Placental epithelial cell (primary cell): ENCODE data around the gene OR10AD1. TPM values are rescaled to one million over a fixed set of nuclear protein-coding genes. Genes with fewer than 3 reads are reported as not detected.

Experiments used
- total RNA-seq: library from RNA; depleted of rRNA; stranded (reverse); fragments of >200 nt; gene quantifications from 2 replicates; pipeline ENCODE4 v1.2.3, GENCODE V29; 2012

The OR10AD1 gene, protein sequence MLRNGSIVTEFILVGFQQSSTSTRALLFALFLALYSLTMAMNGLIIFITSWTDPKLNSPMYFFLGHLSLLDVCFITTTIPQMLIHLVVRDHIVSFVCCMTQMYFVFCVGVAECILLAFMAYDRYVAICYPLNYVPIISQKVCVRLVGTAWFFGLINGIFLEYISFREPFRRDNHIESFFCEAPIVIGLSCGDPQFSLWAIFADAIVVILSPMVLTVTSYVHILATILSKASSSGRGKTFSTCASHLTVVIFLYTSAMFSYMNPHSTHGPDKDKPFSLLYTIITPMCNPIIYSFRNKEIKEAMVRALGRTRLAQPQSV
- 0.22 TPM in 1 of 2 replicates, not detected in the other for total RNA-seq

DNA sequence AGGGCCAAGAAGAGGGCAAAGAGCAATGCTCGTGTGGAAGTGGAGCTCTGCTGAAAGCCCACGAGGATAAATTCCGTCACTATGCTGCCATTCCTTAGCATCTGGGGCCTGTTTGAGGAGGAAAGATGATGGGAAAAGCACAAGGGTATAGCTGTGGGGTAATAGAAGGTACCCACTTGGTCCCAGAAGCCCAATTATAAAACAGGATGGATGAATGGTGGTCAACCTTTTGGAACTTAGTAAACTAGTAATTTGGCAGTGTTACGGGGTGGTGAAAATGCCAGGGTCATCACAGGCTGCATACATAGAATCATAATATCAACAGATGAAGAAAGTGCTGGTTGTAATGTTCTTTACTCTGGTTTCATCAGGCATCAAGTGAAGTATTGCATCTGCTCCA, at the start of gene OR10AD1:
Gene OR10AD1 (minus strand): TSS at position 101 of the 400 bp plus-strand sequence. CDS start 0 bp downstream, at position 101.

GRCh38 chr12:48183091-48183875, 19.8 kb downstream of the OR10AD1 start, which contains the start of gene CCDC184:
Gene CCDC184, plus strand, starts transcription at chr12:48183644. Its CDS starts 479 bp downstream, at chr12:48184123.

GRCh38 chr12:48157018-48157888, 45.8 kb downstream of the OR10AD1 start, which contains the start of gene ASB8:
Gene ASB8, minus strand, starts transcription at chr12:48157515. Its CDS starts 4,019 bp downstream, at chr12:48153496.

Other genes starting within 250 kb of the OR10AD1 start
- 17.7 and 71.0 TPM in 2 replicates for gene TMEM106C, start 239.7 kb downstream of the OR10AD1 start, total RNA-seq
- under 0.01 and 1.5 TPM in 2 replicates for gene COL2A1, start 198.8 kb downstream of the OR10AD1 start, total RNA-seq
- gene SENP1, start 97.2 kb downstream of the OR10AD1 start, total RNA-seq: 25.1 and 28.2 TPM in 2 replicates
- 44.6 and 58.1 TPM in 2 replicates for gene PFKM, start 83.9 kb downstream of the OR10AD1 start, total RNA-seq
- 20.0 and 28.5 TPM in 2 replicates for gene ASB8, start 45.8 kb downstream of the OR10AD1 start, total RNA-seq
- 0.11 TPM in 1 of 2 replicates, not detected in the other for gene CCDC184, start 19.6 kb downstream of the OR10AD1 start, total RNA-seq
- gene ZNF641, start 147.6 kb upstream of the OR10AD1 start, total RNA-seq: 14.5 and 17.5 TPM in 2 replicates